T-helper 2 cell treated with Interferon-gamma antibody and Interleukin-4, amounts not matched to agents 5 μg/mL and 100 μg/mL, for 36 hours (primary cell): Measurements from ENCODE around the gene RHOT2.
A peak's percentile ranks its signal among the peaks of the same experiment; 100 is the strongest.

Experiments used
- DNase-seq: peaks from one replicate; pipeline ENCODE4 v3.0.0; 2021; ENCODE audit warnings: low spot score
- H3K27ac Mint-ChIP-seq: one replicate; pipeline ENCODE4 v1.8.0; 2021; ENCODE audit warnings: mild to moderate bottlenecking, mixed read lengths
- H3K27me3 Mint-ChIP-seq: one replicate; pipeline ENCODE4 v1.8.0; 2021; ENCODE audit warnings: low read depth, mixed read lengths
- H3K36me3 Mint-ChIP-seq: one replicate; pipeline ENCODE4 v1.8.0; 2021; ENCODE audit warnings: low read depth, mixed read lengths
- H3K4me1 Mint-ChIP-seq: one replicate; pipeline ENCODE4 v1.8.0; 2021; ENCODE audit warnings: low read depth, mixed read lengths
- H3K4me3 Mint-ChIP-seq: one replicate; pipeline ENCODE4 v1.8.0; 2022; ENCODE audit warnings: mild to moderate bottlenecking, moderate library complexity, mixed read lengths
- H3K9me3 Mint-ChIP-seq: one replicate; pipeline ENCODE4 v1.8.0; 2021; ENCODE audit warnings: mixed read lengths

RHOT2 gene

DNA sequence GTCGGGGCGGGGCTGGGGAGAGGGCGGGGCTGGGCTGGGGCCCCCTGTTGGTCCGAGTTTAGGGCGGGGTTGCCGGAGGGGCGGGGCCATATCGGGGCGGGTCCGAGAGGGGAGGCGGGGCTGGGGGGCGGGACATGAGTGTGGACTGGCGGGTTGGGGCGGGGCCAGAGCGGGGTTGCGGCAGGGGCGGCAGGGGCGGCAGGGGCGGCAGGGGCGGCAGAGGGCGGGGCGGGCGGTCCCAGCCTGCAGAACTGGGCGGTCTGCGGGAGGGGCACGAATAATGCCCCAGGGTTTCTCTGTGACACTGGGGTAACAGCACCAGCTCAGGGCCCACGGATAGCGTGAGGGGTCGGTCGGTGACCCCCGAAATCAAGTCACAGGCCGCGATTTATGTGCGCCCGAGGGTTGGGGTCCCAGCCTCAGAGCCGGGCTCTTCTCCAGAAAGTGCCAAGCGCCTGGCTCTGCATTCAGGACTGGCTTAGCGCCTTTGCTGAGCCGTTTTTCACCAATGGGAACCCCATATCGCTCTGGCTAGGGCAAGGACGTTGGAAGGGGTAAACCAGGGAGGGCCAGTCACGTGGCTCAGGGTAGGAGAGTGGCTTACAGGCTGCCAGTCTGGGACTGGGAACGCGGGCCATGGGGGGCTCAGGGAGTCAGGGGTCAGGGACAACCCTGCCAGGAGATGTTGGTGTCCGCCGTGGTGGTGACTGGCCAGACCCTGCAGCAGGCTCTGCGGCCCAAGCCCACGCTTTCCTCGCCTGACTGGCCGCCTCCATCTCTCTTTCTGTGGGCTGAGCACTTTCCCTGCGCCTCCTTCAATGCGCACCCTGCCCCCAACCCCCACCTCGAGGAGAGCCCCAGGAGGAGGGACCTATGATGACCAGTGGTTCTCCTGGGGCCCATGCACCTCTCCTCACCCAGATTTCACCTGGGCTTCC, 30.6 kb upstream of the RHOT2 start:
- peak overlapping the region; percentile 94 for H3K4me3 Mint-ChIP-seq
- DNase-seq: no peak

GRCh38 chr16:638034-638543, 29.8 kb upstream of the RHOT2 start:
- no peaks in the 10 kb centered on the region for H3K27me3 Mint-ChIP-seq
- H3K36me3 Mint-ChIP-seq: peaks cover 2% of the 10 kb centered on the region
- H3K4me1 Mint-ChIP-seq: peaks cover 8% of the 10 kb centered on the region
- DNase-seq: no peak
- no peaks in the 10 kb centered on the region for H3K9me3 Mint-ChIP-seq
- H3K4me3 Mint-ChIP-seq: no peak overlapping the region
- no peak overlapping the region for H3K27ac Mint-ChIP-seq

More for the DNA sequence above, 30.6 kb upstream of the RHOT2 start:
- H3K27ac Mint-ChIP-seq: peak overlapping the region; percentile 94
- H3K4me1 Mint-ChIP-seq: peaks cover 8% of the 10 kb centered on the region
- no peaks in the 10 kb centered on the region for H3K9me3 Mint-ChIP-seq
- peaks cover 2% of the 10 kb centered on the region for H3K36me3 Mint-ChIP-seq
- no peaks in the 10 kb centered on the region for H3K27me3 Mint-ChIP-seq

GRCh38 chr16:638836-639235, 29.1 kb upstream of the RHOT2 start:
- H3K36me3 Mint-ChIP-seq: peaks cover 2% of the 10 kb centered on the region
- H3K9me3 Mint-ChIP-seq: no peaks in the 10 kb centered on the region
- no peak overlapping the region for H3K4me3 Mint-ChIP-seq
- H3K27ac Mint-ChIP-seq: no peak overlapping the region
- H3K27me3 Mint-ChIP-seq: no peaks in the 10 kb centered on the region
- no peak for DNase-seq
- peaks cover 10% of the 10 kb centered on the region for H3K4me1 Mint-ChIP-seq

DNA sequence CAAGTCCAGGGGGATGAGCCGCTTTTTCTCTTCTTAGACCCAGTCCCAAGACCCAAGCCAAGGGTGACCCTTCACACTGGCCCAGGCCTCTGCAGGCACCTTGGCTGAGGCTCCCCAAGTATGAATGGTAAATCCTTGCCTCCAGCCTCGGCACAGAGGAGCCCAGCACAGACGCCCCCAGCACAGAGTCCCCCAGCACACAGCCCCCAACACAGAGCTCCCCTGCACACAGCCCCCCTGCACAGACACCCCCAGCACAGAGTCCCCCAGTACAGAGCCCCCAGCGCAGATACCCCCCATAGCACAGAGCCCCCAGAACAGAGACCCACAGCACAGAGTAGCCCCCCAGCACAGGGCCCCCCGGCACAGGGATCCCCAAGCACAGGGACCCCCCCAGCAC, 27.3 kb upstream of the RHOT2 start:
- H3K4me1 Mint-ChIP-seq: peaks cover 15% of the 10 kb centered on the region
- peaks cover 2% of the 10 kb centered on the region for H3K36me3 Mint-ChIP-seq
- H3K9me3 Mint-ChIP-seq: no peaks in the 10 kb centered on the region
- DNase-seq: no peak
- H3K27ac Mint-ChIP-seq: peak overlapping the region; percentile 60
- H3K27me3 Mint-ChIP-seq: no peaks in the 10 kb centered on the region
- H3K4me3 Mint-ChIP-seq: peak overlapping the region; percentile 69

DNA sequence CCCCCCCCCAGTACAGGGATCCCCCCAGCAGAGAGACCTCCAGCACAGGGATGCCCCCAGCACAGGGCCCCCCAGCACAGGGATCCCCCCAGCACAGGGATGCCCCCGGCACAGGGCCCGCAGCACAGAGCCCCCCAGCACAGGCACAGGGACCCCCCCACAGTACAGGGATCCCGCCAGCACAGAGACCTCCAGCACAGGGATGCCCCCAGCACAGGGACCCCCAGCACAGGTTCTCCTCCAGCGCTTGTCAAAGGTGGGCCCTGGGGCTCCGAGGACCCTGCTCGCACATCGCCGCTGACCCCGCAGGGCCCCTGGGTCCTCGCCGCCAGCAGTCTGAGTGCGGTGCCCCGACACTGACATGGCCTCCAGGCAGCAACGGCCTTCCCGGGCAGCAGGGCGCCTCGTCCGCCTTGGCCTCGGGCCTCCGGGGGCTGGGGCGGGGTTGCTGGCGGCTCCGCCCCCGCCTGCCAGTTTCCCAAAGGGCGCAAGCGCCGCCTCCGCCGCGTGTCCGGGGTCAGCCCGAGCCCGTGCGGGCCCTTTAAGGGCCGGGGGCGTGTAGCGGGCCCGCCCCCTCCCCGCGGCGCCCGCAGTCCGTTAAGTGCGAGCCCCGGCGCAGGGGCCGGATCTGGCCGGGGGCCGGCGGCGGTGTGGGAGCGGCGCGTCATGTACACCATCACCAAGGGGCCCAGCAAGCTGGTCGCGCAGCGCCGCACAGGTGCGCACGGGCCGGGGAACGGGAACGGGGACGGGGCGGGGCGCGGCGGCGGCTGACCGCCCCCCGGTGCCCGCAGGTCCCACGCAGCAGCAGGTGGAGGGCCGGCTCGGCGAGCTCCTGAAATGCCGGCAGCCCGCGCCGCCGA, 26.4 kb upstream of the RHOT2 start, which contains the start of gene MCRIP2:
TSS of gene MCRIP2 (plus strand) at position 503 of the 863 bp plus-strand sequence. CDS start at position 667, 164 bp downstream.
- DNase-seq: peak; percentile 89
- peak within 1 kb of the TSS; percentile 60 for H3K27ac Mint-ChIP-seq
- peaks cover 2% of the 10 kb centered on the region for H3K36me3 Mint-ChIP-seq
- H3K4me1 Mint-ChIP-seq: peaks cover 12% of the 10 kb centered on the region
- no peaks in the 10 kb centered on the region for H3K27me3 Mint-ChIP-seq
- no peaks in the 10 kb centered on the region for H3K9me3 Mint-ChIP-seq
- H3K4me3 Mint-ChIP-seq: peak within 1 kb of the TSS; percentile 75

- peaks cover 9% of the 10 kb centered on the region for H3K4me1 Mint-ChIP-seq
- peak; percentile 44 for DNase-seq
- H3K4me3 Mint-ChIP-seq: peak overlapping the region; percentile 75
- H3K27me3 Mint-ChIP-seq: no peaks in the 10 kb centered on the region
- no peaks in the 10 kb centered on the region for H3K36me3 Mint-ChIP-seq
- H3K27ac Mint-ChIP-seq: peak overlapping the region; percentile 41
- H3K9me3 Mint-ChIP-seq: no peaks in the 10 kb centered on the region
These were observed 25.5 kb upstream of the RHOT2 start for GRCh38 chr16:642189-643049.

- Mint-ChIP-seq H3K27me3 (no peaks in the 10 kb centered on the region), H3K4me1 (peaks cover 9% of the 10 kb centered on the region), H3K4me3 (peak overlapping the region; percentile 75), H3K27ac (peak overlapping the region; percentile 41), H3K9me3 (no peaks in the 10 kb centered on the region), H3K36me3 (no peaks in the 10 kb centered on the region)
- DNase-seq: no peak
These were observed 24.9 kb upstream of the RHOT2 start for GRCh38 chr16:643050-643368.

DNA sequence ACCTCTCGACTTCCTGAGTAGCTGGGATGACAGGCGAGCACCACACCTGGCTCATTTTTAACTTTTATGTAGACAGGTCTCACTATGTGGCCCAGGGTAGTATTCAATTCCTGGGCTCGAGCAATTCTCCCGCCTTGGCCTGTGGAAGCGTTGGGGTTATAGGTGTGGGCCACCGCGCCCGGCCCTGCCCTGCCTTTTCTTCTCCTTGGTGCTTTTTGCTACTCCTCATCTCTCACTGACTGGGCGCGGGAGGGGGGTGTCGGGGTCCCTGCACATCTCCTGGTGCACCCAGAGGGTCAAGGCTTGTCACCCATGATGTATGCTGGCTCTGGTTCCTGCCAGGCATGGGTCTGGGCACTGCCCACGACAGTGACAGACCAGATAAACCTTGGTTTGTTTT, 23.4 kb upstream of the RHOT2 start:
- Mint-ChIP-seq H3K4me1 (peaks cover 9% of the 10 kb centered on the region), H3K9me3 (no peaks in the 10 kb centered on the region), H3K27ac (peak overlapping the region; percentile 21)

DNA sequence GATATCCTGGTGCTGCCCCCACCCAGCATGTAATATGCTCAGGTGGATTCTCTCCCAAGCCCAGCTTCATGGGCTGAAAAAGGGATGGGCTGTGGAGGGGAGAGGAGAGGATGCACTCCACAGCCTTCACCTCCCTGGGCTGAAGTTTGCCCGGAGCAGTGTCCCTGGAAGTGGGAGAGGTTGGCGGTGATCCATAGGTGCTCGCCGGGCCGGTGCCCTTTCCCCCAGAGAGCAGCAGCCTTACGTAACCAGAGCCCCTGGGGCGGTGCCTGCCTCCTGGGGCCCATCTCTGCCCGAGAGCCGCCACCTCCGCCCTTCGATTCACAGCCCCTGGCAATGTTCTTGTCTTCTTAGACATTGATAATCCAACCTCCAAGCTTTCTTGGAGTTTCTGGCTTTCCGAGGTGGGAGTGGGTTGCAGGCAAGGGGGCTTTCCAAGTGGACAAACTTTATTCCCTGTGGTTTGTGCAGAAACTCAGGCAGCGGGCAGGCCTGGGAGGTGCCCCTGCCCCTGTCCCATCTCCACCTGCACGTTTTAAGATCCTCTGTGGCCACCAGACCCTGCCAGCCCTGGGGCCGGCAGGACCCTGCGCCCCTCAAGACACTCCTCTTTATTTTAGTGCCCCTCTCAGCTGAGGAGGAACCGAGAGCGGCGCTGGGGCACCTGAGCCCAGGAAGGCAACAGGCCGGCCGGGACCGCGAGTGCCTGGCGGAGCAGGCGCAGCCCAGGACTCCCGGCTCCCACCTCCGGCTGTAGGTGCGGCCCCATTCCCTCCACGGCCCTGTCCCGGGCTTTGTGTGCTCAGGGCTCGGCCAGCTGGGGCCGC, 21.9 kb upstream of the RHOT2 start:
- DNase-seq: no peak
- no peaks in the 10 kb centered on the region for H3K27me3 Mint-ChIP-seq
- no peaks in the 10 kb centered on the region for H3K36me3 Mint-ChIP-seq
- H3K4me1 Mint-ChIP-seq: peaks cover 9% of the 10 kb centered on the region
- no peak overlapping the region for H3K4me3 Mint-ChIP-seq
- H3K27ac Mint-ChIP-seq: no peak overlapping the region
- H3K9me3 Mint-ChIP-seq: no peaks in the 10 kb centered on the region

More for the DNA sequence above, 23.4 kb upstream of the RHOT2 start:
- Mint-ChIP-seq H3K27me3 (no peaks in the 10 kb centered on the region), H3K36me3 (no peaks in the 10 kb centered on the region), H3K4me3 (peak overlapping the region; percentile 55)
- no peak for DNase-seq

GRCh38 chr16:646679-647172, 21.2 kb upstream of the RHOT2 start:
- Mint-ChIP-seq H3K27me3 (no peaks in the 10 kb centered on the region), H3K9me3 (no peaks in the 10 kb centered on the region), H3K36me3 (no peaks in the 10 kb centered on the region), H3K4me1 (peaks cover 9% of the 10 kb centered on the region), H3K27ac (no peak overlapping the region), H3K4me3 (no peak overlapping the region)
- no peak for DNase-seq

DNA sequence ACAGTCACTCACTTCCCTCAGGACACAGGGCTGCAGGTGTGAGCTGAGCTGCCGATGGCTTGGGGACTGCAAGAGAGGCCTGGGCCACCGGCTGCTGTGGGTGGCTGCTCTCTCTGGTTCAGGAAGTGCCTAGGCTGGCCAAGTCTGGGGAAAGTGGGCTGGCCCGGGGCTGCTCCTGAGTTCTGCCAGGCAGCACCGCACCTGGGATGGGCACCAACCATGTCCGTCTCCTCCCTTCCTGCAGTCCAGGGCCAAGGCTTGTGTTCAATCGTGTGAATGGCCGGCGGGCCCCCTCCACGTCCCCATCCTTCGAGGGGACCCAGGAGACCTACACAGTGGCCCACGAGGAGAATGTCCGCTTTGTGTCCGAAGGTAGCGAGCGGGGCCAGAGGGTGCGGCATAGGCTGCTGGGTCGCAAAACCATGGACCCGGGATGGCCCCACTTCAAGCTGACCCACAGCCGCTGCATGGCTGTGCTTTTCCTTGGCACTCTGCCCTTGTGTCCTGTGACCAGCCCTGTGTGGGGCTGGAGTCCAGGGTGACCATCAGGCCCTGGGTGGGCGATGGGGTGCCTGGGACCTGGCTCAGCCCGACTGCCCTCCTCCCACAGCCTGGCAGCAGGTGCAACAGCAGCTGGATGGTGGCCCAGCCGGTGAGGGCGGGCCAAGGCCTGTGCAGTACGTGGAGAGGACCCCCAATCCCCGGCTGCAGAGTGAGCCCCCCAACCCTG, 20.6 kb upstream of the RHOT2 start:
- no peaks in the 10 kb centered on the region for H3K36me3 Mint-ChIP-seq
- H3K4me3 Mint-ChIP-seq: no peak overlapping the region
- no peak for DNase-seq
- no peaks in the 10 kb centered on the region for H3K27me3 Mint-ChIP-seq
- H3K4me1 Mint-ChIP-seq: peaks cover 9% of the 10 kb centered on the region
- H3K9me3 Mint-ChIP-seq: no peaks in the 10 kb centered on the region
- no peak overlapping the region for H3K27ac Mint-ChIP-seq
